ENCODE measurements around the gene ST3GAL2.

Gene ST3GAL2

DNA sequence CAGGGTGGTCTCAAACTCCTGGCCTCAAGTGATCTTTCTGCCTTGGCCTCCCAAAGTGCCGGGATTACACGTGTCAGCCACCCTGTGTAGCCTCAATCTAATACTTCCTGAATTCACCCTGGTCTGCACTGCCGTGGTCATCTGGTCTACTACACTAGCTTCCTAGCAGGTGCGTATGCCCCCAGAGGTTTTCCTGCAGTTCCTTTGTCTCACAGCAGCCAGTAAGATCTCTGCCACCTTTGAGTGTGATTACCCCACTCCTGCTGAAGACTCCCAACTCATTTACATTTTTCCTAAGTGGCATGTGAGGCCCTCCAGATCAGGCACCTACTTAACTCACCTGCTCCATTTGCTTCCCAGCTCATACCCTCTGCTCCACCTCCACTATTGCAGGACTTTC, 97.3 kb downstream of the ST3GAL2 start:
- TF ChIP-seq RAD21 (IDR thresholded peaks at IDR 0.05; ENCODE audit: low read depth) = no peak
- no peak for TF ChIP-seq TCF12 (IDR thresholded peaks at IDR 0.05; ENCODE audit: low read depth)
- TF ChIP-seq ZBTB7A (IDR thresholded peaks at IDR 0.05; ENCODE audit: low read depth) = no peak
- TF ChIP-seq YY1 (IDR thresholded peaks at IDR 0.05; ENCODE audit: low read depth) = no peak
- TF ChIP-seq EGR1 (IDR thresholded peaks at IDR 0.05) = no peak
- TF ChIP-seq, protein P1, sequence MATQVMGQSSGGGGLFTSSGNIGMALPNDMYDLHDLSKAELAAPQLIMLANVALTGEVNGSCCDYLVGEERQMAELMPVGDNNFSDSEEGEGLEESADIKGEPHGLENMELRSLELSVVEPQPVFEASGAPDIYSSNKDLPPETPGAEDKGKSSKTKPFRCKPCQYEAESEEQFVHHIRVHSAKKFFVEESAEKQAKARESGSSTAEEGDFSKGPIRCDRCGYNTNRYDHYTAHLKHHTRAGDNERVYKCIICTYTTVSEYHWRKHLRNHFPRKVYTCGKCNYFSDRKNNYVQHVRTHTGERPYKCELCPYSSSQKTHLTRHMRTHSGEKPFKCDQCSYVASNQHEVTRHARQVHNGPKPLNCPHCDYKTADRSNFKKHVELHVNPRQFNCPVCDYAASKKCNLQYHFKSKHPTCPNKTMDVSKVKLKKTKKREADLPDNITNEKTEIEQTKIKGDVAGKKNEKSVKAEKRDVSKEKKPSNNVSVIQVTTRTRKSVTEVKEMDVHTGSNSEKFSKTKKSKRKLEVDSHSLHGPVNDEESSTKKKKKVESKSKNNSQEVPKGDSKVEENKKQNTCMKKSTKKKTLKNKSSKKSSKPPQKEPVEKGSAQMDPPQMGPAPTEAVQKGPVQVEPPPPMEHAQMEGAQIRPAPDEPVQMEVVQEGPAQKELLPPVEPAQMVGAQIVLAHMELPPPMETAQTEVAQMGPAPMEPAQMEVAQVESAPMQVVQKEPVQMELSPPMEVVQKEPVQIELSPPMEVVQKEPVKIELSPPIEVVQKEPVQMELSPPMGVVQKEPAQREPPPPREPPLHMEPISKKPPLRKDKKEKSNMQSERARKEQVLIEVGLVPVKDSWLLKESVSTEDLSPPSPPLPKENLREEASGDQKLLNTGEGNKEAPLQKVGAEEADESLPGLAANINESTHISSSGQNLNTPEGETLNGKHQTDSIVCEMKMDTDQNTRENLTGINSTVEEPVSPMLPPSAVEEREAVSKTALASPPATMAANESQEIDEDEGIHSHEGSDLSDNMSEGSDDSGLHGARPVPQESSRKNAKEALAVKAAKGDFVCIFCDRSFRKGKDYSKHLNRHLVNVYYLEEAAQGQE (IDR thresholded peaks at IDR 0.05; ENCODE audit: low read depth) = no peak
- no peak for TF ChIP-seq MAX (IDR thresholded peaks at IDR 0.05)
- no peak for TF ChIP-seq EP300 (IDR thresholded peaks at IDR 0.05; ENCODE audit: borderline replicate concordance)
- TF ChIP-seq TAF1 (IDR thresholded peaks at IDR 0.05; ENCODE audit: low read depth) = no peak
- TF ChIP-seq NFIC (IDR thresholded peaks at IDR 0.05) = no peak
- TF ChIP-seq FOXM1 (IDR thresholded peaks at IDR 0.05; ENCODE audit: borderline replicate concordance, low read depth) = no peak
- no peak for TF ChIP-seq USF1 (IDR thresholded peaks at IDR 0.05)

DNA sequence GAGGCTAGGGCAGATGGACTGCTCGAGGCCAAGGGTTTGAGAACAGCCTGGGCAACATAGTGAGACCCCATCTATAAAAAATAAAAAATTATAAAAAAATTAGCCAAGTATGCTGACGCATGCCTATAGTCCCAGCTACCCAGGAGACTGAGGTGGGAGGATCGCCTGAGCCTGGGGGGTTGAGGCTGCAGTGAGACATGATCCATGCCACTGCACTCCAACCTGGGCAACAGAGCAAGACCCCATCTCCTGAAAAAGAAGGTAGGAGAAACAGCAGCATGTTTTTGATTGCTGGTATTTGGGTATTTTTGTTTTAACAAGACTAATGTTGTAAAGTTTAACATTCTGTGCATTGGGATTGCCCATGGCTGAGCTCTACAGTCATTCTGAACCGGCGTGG, 101.1 kb downstream of the ST3GAL2 start:
- TF ChIP-seq MAX (IDR thresholded peaks at IDR 0.05) (no peak), TEAD4 (IDR thresholded peaks at IDR 0.05) (no peak), NFIC (IDR thresholded peaks at IDR 0.05) (no peak)

DNA sequence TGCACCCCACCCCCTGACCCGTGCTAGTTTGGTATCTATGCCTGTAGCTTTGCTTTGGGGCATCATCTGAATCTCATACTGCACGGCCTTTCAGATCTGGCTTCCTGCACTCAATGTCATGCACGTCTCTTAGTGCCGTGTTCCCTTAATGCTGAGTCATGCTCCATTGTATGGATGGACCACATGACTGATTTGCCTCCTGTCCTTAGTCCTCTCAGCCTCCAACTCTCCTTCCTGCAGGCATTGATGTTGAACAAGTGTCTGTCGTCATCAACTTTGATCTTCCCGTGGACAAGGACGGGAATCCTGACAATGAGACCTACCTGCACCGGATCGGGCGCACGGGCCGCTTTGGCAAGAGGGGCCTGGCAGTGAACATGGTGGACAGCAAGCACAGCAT, 106.2 kb downstream of the ST3GAL2 start:
- 0 out of 2 replicates have a peak, but pooled peaks have one; percentile 21 for TF ChIP-seq USF1 (IDR thresholded peaks at IDR 0.05)

DNA sequence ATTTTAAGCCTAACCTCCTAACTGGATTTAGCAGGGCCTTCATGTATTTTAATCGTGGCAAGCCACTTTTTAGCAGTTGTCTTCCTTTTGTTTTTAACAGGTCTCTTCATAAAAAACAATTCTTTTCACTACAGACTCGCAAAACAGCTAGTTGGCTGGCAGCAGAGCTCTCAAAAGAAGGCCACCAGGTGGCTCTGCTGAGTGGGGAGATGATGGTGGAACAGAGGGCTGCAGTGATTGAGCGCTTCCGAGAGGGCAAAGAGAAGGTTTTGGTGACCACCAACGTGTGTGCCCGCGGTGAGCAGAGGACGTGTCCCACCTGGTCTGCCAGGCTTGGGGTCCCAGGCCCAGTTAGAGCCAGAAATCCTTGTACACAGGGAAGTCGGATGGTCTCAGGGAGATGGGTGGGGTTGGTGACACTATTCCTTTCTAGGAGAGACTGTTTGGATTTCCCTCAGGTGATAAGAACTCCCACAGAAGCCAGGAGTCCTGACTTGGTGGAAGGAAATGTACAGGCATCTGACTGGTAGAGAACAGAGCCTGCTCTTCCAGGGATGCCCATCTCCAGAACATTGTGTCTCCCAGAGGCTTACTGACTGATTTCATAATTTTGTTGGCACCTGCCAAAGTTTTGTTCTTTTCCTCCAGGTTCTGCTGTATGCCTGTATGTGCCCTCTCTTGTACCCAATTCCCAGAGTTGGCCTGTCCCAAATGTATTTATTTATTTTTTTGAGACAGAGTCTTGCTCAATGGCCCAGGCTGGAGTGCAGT, 107.1 kb downstream of the ST3GAL2 start:
- TF ChIP-seq FOXM1 (IDR thresholded peaks at IDR 0.05; ENCODE audit: borderline replicate concordance, low read depth) (no peak), YY1 (IDR thresholded peaks at IDR 0.05; ENCODE audit: low read depth) (no peak), NFIC (IDR thresholded peaks at IDR 0.05) (no peak), EGR1 (IDR thresholded peaks at IDR 0.05) (no peak), TEAD4 (IDR thresholded peaks at IDR 0.05) (no peak), TAF1 (IDR thresholded peaks at IDR 0.05; ENCODE audit: low read depth) (no peak), RAD21 (IDR thresholded peaks at IDR 0.05; ENCODE audit: low read depth) (no peak; the same call in 1 of the 2 replicates), CEBPB (IDR thresholded peaks at IDR 0.05) (no peak), ZBTB7A (IDR thresholded peaks at IDR 0.05; ENCODE audit: low read depth) (no peak), EP300 (IDR thresholded peaks at IDR 0.05; ENCODE audit: borderline replicate concordance) (no peak), MAX (IDR thresholded peaks at IDR 0.05) (no peak), CREB1 (IDR thresholded peaks at IDR 0.05; ENCODE audit: low read depth) (no peak), USF1 (IDR thresholded peaks at IDR 0.05) (no peak), TCF12 (IDR thresholded peaks at IDR 0.05; ENCODE audit: low read depth) (no peak)
- TF ChIP-seq, protein P1 (IDR thresholded peaks at IDR 0.05; ENCODE audit: low read depth) = no peak

- no peak for TF ChIP-seq TCF12 (IDR thresholded peaks at IDR 0.05; ENCODE audit: low read depth)
- TF ChIP-seq NFIC (IDR thresholded peaks at IDR 0.05) = no peak
- TF ChIP-seq EP300 (IDR thresholded peaks at IDR 0.05; ENCODE audit: borderline replicate concordance) = no peak
- TF ChIP-seq, protein P1 (IDR thresholded peaks at IDR 0.05; ENCODE audit: low read depth) = no peak
- no peak for TF ChIP-seq YY1 (IDR thresholded peaks at IDR 0.05; ENCODE audit: low read depth)
- no peak for TF ChIP-seq ZBTB7A (IDR thresholded peaks at IDR 0.05; ENCODE audit: low read depth)
- no peak for TF ChIP-seq USF1 (IDR thresholded peaks at IDR 0.05)
- TF ChIP-seq TAF1 (IDR thresholded peaks at IDR 0.05; ENCODE audit: low read depth) = no peak
- TF ChIP-seq CREB1 (IDR thresholded peaks at IDR 0.05; ENCODE audit: low read depth) = no peak
- TF ChIP-seq EGR1 (IDR thresholded peaks at IDR 0.05) = no peak
- no peak for TF ChIP-seq TEAD4 (IDR thresholded peaks at IDR 0.05)
- TF ChIP-seq CEBPB (IDR thresholded peaks at IDR 0.05) = no peak
- TF ChIP-seq MAX (IDR thresholded peaks at IDR 0.05) = no peak
- no peak for TF ChIP-seq FOXM1 (IDR thresholded peaks at IDR 0.05; ENCODE audit: borderline replicate concordance, low read depth)
- no peak for TF ChIP-seq RAD21 (IDR thresholded peaks at IDR 0.05; ENCODE audit: low read depth)
Measured at GRCh38 chr16:70331091-70331490, 107.8 kb downstream of the ST3GAL2 start.
